RCC 7860 (cell line): Measurements from ENCODE around the gene OR51I2.

ENCODE experiments used
- DNase-seq: peaks from one replicate; pipeline ENCODE4 v3.0.0-alpha.2; 2015; ENCODE audit warnings: low spot score
- FAIRE-seq: peaks from 2 replicates; lab custom pipeline; 2012; peaks lifted over from hg19 to GRCh38; lab: Jason Lieb, UNC

OR51I2 gene

GRCh38 chr11:5505363-5506048 lies 56.4 kb downstream of the OR51I2 start:
- FAIRE-seq (no peak), DNase-seq (no peak)
